Measurements from ENCODE around the gene SPTBN4.
"Not testable (repeated sequence)": the region's sequence is repeated elsewhere in the genome, so short reads cannot be mapped to it uniquely, and the experiment has no call there.

DNA sequence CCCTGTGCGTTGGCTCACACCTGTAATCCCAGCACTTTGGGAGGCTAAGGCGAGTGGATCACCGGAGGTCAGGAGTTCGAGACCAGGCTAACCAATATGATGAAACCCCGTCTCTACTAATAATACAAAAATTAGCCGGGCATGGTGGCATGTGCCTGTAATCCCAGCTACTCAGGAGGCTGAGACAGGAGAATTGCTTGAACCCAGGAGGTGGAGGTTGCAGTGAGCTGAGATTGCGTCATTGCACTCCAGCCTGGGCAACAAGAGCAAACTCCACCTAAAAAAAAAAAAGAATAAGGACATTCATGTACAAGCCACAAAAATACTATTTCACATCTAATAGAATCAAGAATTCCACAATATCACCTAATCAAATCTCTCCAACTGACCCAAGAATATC is 38.6 kb upstream of the SPTBN4 start:
- not testable (repeated sequence) for TF ChIP-seq CTCF, POLR2A, POLR2AphosphoS5 (IDR thresholded peaks at IDR 0.05)
